PC-3 (cell line): ENCODE data around the gene FLRT1. TPM values are rescaled to one million over a fixed set of nuclear protein-coding genes. Genes with fewer than 3 reads are reported as not detected.
"Not testable (repeated sequence)": the region's sequence is repeated elsewhere in the genome, so short reads cannot be mapped to it uniquely, and the experiment has no call there.

Source experiments
- ATAC-seq: fragments of 200-7000 bp; cut with Tn5 transposase; 2 replicates; pipeline ENCODE4 v1.9.1; 2020; ENCODE audit warnings: mild to moderate bottlenecking, moderate library complexity
- BruUV-seq: library from RNA; stranded (reverse); fragments of 400-500 nt; replicated peaks from 2 replicates; lab custom pipeline; 2021; lab: Mats Ljungman, UMichigan
- CTCF ChIA-PET: fragments of 300-600 bp; sonication (Branson Sonifier 250); formaldehyde crosslinking; loops from one replicate; lab custom pipeline; 2022; ENCODE audit warnings: antibody characterized with exemption; lab: Charles Lee
- POLR2A ChIA-PET: fragments of 300-600 bp; sonication (Branson Sonifier 250); formaldehyde crosslinking; loops from one replicate; lab custom pipeline; 2022; ENCODE audit warnings: antibody characterized with exemption; ENCODE audit not compliant: unreplicated experiment; lab: Charles Lee
- DNase-seq: peaks from one replicate; pipeline ENCODE4 v3.0.0-alpha.2; 2015
- H2AFZ ChIP-seq: fragments of 300-600 bp; sonication (generic); 2 replicates; pipeline ENCODE4 v1.6.0; 2016; ENCODE audit warnings: antibody characterized with exemption, low read length
- H3F3A ChIP-seq: fragments of 300-600 bp; sonication (generic); one replicate; pipeline ENCODE4 v1.6.0; 2017; ENCODE audit warnings: antibody characterized with exemption, low read length, control low read depth, mild to moderate bottlenecking; ENCODE audit not compliant: unreplicated experiment
- H3K27ac ChIP-seq: fragments of 300-600 bp; sonication (generic); 2 replicates; pipeline ENCODE4 v1.5.1; 2016; ENCODE audit warnings: mild to moderate bottlenecking, low read length
- H3K27me3 ChIP-seq: fragments of 300-600 bp; sonication (generic); 2 replicates; pipeline ENCODE4 v1.6.1; 2016; ENCODE audit warnings: low read length, mixed read lengths
- H3K36me3 ChIP-seq: fragments of 300-600 bp; sonication (generic); 2 replicates; pipeline ENCODE4 v1.6.1; 2016; ENCODE audit warnings: low read depth, mixed run types, low read length, mixed read lengths
- H3K4me1 ChIP-seq: fragments of 300-600 bp; sonication (generic); 2 replicates; pipeline ENCODE4 v1.5.1; 2016; ENCODE audit warnings: low read length; ENCODE audit not compliant: insufficient read depth
- H3K4me2 ChIP-seq: fragments of 300-600 bp; sonication (generic); 2 replicates; pipeline ENCODE4 v1.6.0; 2016; ENCODE audit warnings: low read length
- H3K4me3 ChIP-seq: fragments of 300-600 bp; sonication (generic); 2 replicates; pipeline ENCODE4 v1.5.1; 2016; ENCODE audit warnings: mild to moderate bottlenecking, low read length, mixed read lengths
- H3K79me2 ChIP-seq: fragments of 300-600 bp; sonication (generic); 2 replicates; pipeline ENCODE4 v1.6.1; 2017; ENCODE audit warnings: low read length, mixed read lengths
- H3K9ac ChIP-seq: fragments of 300-600 bp; sonication (generic); 2 replicates; pipeline ENCODE4 v1.6.0; 2016; ENCODE audit warnings: mild to moderate bottlenecking, low read length
- H3K9me2 ChIP-seq: fragments of 300-600 bp; sonication (generic); replicated peaks from 2 replicates; pipeline ENCODE4 v1.6.1; 2016; ENCODE audit warnings: mixed run types, low read length, mixed read lengths
- H3K9me3 ChIP-seq: fragments of 300-600 bp; sonication (generic); 2 replicates; pipeline ENCODE4 v1.6.1; 2016; ENCODE audit warnings: low read length, mixed read lengths
- H4K20me1 ChIP-seq: fragments of 300-600 bp; sonication (generic); 2 replicates; pipeline ENCODE4 v1.6.1; 2016; ENCODE audit warnings: low read length, mixed read lengths
- EZH2 ChIP-seq: fragments of 300-600 bp; sonication (generic); IDR thresholded peaks from one replicate; pipeline ENCODE4 v1.6.1; 2017; ENCODE audit warnings: antibody characterized with exemption, mild to moderate bottlenecking, low read length; ENCODE audit not compliant: unreplicated experiment
- EZH2phosphoT487 ChIP-seq: fragments of 300-600 bp; sonication (generic); IDR thresholded peaks from 2 replicates; pipeline ENCODE4 v1.6.1; 2018; ENCODE audit warnings: mild to moderate bottlenecking, antibody characterized with exemption, low read length, borderline replicate concordance
- intact Hi-C: fragments of 100-400 bp; cut with micrococcal nuclease; formaldehyde crosslinking; loops from 2 replicates; pipeline ENCODE4 v1.9.0; 2023
- total RNA-seq: library from RNA; depleted of rRNA; stranded (reverse); fragments of >200 nt; gene quantifications from 2 replicates; pipeline ENCODE4 v1.2.3, GENCODE V29; 2014
- TF ChIP-seq, protein P1 (sequence below): fragments of 300-600 bp; sonication (generic); conservative IDR thresholded peaks from 2 replicates; pipeline ENCODE4 v1.5.1; 2017; ENCODE audit warnings: antibody characterized with exemption, low read depth, mild to moderate bottlenecking, low read length

The FLRT1 gene
- total RNA-seq, 1 experiment from 2014 or later: not detected

DNA sequence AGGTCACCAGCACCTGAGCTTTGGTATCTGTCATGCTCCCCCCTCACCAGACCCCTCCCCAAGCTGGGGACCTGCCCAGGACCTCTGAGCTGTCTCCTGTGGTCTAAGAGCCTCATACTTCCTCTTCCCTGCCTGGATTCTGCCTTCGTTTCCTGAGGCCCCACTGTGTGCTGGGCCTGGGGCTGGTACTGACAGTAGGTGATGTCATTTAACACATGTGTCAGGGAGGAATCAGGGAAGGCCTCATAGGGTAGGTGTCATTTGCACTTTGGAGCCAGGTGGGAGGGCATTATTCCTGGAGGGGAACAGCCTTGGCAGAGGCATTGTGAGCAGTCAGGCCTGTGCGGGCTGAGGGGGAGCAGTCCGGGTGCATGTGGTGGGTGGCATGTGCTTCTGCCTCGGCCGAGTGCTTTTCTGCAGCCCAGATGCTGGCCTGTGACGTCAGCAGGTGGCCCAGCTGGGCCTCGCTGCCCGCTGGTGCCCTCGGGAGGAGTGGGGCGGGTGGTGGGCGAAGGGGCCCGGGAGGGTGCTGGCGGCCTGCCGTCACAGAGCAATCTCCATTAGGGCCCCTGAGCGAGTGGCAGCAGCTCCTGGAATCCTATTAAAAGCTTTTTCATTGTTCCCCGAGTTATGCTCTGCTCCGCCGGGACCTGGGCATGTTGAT, 9.1 kb downstream of the FLRT1 start:
- ChIA-PET POLR2A (no interaction called here), CTCF (no interaction called here)
- Histone ChIP-seq H3K4me2 (no peak overlapping the region), H3K9me3 (no peaks in the 10 kb centered on the region), H3K36me3 (no peaks in the 10 kb centered on the region), H3K4me1 (no peaks in the 10 kb centered on the region), H3K27me3 (no peaks in the 10 kb centered on the region), H3K27ac (no peak overlapping the region), H2AFZ (no peak overlapping the region), H3K79me2 (no peaks in the 10 kb centered on the region), H3K9ac (no peak overlapping the region), H3F3A (no peaks in the 10 kb centered on the region), H3K4me3 (no peak overlapping the region), H3K9me2 (no peaks in the 10 kb centered on the region), H4K20me1 (no peaks in the 10 kb centered on the region)
- BruUV-seq: no TSS peak
- intact Hi-C loops: no loop called here
- ATAC-seq (no peak), DNase-seq (no peak)
- TF ChIP-seq, protein P1, sequence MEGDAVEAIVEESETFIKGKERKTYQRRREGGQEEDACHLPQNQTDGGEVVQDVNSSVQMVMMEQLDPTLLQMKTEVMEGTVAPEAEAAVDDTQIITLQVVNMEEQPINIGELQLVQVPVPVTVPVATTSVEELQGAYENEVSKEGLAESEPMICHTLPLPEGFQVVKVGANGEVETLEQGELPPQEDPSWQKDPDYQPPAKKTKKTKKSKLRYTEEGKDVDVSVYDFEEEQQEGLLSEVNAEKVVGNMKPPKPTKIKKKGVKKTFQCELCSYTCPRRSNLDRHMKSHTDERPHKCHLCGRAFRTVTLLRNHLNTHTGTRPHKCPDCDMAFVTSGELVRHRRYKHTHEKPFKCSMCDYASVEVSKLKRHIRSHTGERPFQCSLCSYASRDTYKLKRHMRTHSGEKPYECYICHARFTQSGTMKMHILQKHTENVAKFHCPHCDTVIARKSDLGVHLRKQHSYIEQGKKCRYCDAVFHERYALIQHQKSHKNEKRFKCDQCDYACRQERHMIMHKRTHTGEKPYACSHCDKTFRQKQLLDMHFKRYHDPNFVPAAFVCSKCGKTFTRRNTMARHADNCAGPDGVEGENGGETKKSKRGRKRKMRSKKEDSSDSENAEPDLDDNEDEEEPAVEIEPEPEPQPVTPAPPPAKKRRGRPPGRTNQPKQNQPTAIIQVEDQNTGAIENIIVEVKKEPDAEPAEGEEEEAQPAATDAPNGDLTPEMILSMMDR: no peak
- TF ChIP-seq EZH2 (no peak), EZH2phosphoT487 (no peak)

DNA sequence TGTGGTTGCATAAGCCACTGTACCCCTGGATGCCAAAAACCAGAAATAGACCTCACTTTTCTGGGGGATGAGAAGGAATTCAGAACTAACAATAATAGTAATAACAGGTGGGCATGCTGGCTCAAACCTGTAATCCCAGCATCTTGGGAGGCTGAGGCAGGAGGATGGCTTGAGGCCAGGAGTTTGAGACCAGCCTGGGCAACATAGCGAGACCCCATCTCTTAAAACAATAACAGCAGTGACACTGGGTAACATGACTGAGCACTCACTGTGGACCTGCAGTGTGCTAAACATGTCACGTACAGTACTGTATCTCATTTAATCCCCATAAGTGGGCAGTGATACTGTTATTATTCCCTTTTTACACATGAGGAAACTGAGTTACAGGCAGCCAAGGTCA, 10.0 kb downstream of the FLRT1 start:
- CTCF ChIA-PET: no interaction called here
- TF ChIP-seq, protein P1: no peak
- no peak for TF ChIP-seq EZH2
- no peak for TF ChIP-seq EZH2phosphoT487
- H3K27me3 ChIP-seq: no peaks in the 10 kb centered on the region
- H3K4me1 ChIP-seq: no peaks in the 10 kb centered on the region
- POLR2A ChIA-PET: no interaction called here
- no peaks in the 10 kb centered on the region for H4K20me1 ChIP-seq
- no peak for DNase-seq
- intact Hi-C loops: no loop called here
- H3K9ac ChIP-seq: no peak overlapping the region
- no peaks in the 10 kb centered on the region for H3K9me2 ChIP-seq
- no peak overlapping the region for H3K4me2 ChIP-seq
- H2AFZ ChIP-seq: no peak overlapping the region
- no peaks in the 10 kb centered on the region for H3K9me3 ChIP-seq
- no peaks in the 10 kb centered on the region for H3F3A ChIP-seq
- H3K79me2 ChIP-seq: no peaks in the 10 kb centered on the region
- no peak overlapping the region for H3K4me3 ChIP-seq
- no peak overlapping the region for H3K27ac ChIP-seq
- no TSS peak for BruUV-seq
- H3K36me3 ChIP-seq: no peaks in the 10 kb centered on the region
- no peak for ATAC-seq

DNA sequence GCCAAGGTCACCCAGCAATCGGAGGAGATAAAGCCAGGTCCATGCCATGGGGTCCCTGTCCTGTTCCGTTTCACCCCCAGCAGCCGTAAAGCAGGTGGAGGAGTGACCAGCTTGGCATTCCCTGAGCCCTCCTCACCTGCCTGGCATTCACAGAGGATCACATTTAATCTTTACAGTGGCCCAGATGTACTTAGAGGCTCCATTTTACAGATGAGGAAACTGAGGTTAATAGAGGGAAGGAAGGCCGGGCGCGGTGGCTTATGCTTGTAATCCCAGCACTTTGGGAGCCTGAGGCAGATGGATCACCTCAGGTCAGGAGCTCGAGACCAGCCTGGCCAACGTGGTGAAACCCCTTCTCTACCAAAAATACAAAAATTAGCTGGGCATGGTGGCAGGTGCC, 11.6 kb downstream of the FLRT1 start:
- H3K9ac ChIP-seq, H4K20me1 ChIP-seq, H3K4me1 ChIP-seq, intact Hi-C loops, H3K9me3 ChIP-seq, H3K36me3 ChIP-seq, H3K27me3 ChIP-seq, H2AFZ ChIP-seq, H3F3A ChIP-seq, DNase-seq, POLR2A ChIA-PET, H3K4me2 ChIP-seq, H3K4me3 ChIP-seq, ATAC-seq, H3K9me2 ChIP-seq, CTCF ChIA-PET, H3K79me2 ChIP-seq, H3K27ac ChIP-seq, BruUV-seq: not testable (repeated sequence)
